Neutrophil (primary cell): ENCODE data around the gene PRKG1.
"Not testable (repeated sequence)": the region's sequence is repeated elsewhere in the genome, so short reads cannot be mapped to it uniquely, and the experiment has no call there.

ENCODE experiments used
- H3K27ac ChIP-seq: fragments of 200-600 bp; sonication (generic); 2 replicates; pipeline ENCODE4 v1.5.1; 2016; ENCODE audit warnings: mild to moderate bottlenecking, moderate library complexity
- H3K27me3 ChIP-seq: fragments of 200-600 bp; sonication (generic); 2 replicates; pipeline ENCODE4 v1.6.0; 2016; ENCODE audit warnings: mild to moderate bottlenecking
- H3K36me3 ChIP-seq: fragments of 200-600 bp; sonication (generic); 2 replicates; pipeline ENCODE4 v1.5.1; 2017
- H3K4me1 ChIP-seq, 2 experiments: fragments of 200-600 bp in 1 of 2; sonication (generic) in 1 of 2; 1 replicate in 1 of 2; 2 replicates in 1 of 2; pipeline versions ENCODE4 v1.5.1 to v1.6.1; 2013 to 2016; ENCODE audit warnings: low read depth in 1 of 2, low read length in 1 of 2, mild to moderate bottlenecking in 1 of 2, moderate library complexity in 1 of 2; ENCODE audit not compliant: control insufficient read depth in 1 of 2, insufficient read depth in 1 of 2
- H3K4me3 ChIP-seq, 2 experiments: fragments of 200-600 bp in 1 of 2; sonication (generic) in 1 of 2; 1 replicate in 1 of 2; 2 replicates in 1 of 2; pipeline ENCODE4 v1.5.1; 2013 to 2016; ENCODE audit warnings: low read depth in 1 of 2, low read length in 1 of 2, mild to moderate bottlenecking in 1 of 2, moderate library complexity in 1 of 2
- H3K9me3 ChIP-seq: fragments of 200-600 bp; sonication (generic); 2 replicates; pipeline ENCODE4 v1.5.1; 2016
- CTCF ChIP-seq: fragments of 200-600 bp; sonication (generic); IDR thresholded peaks from 2 replicates; pipeline ENCODE4 v1.5.1; 2016; ENCODE audit warnings: antibody characterized with exemption

Gene PRKG1

GRCh38 chr10:51433949-51434475 is 359.7 kb downstream of the PRKG1 start:
- Histone ChIP-seq H3K27me3 (no peaks in the 10 kb centered on the region), H3K4me3 (no peak overlapping the region), H3K27ac (no peak overlapping the region)

GRCh38 chr10:51436805-51437204 is 362.5 kb downstream of the PRKG1 start:
- Histone ChIP-seq H3K27ac (no peak overlapping the region), H3K4me3 (no peak overlapping the region)
- TF ChIP-seq CTCF: no peak

More at GRCh38 chr10:51433949-51434475, 359.7 kb downstream of the PRKG1 start:
- Histone ChIP-seq H3K9me3 (no peaks in the 10 kb centered on the region), H3K4me1 (no peaks in the 10 kb centered on the region), H3K36me3 (no peaks in the 10 kb centered on the region)
- no peak for TF ChIP-seq CTCF

GRCh38 chr10:51439645-51440044 is 365.4 kb downstream of the PRKG1 start:
- Histone ChIP-seq H3K4me3 (no peak overlapping the region), H3K27ac (no peak overlapping the region), H3K36me3 (no peaks in the 10 kb centered on the region), H3K9me3 (no peaks in the 10 kb centered on the region), H3K27me3 (no peaks in the 10 kb centered on the region), H3K4me1 (no peaks in the 10 kb centered on the region)
- no peak for TF ChIP-seq CTCF

More at GRCh38 chr10:51436805-51437204, 362.5 kb downstream of the PRKG1 start:
- Histone ChIP-seq H3K9me3 (no peaks in the 10 kb centered on the region), H3K27me3 (no peaks in the 10 kb centered on the region), H3K36me3 (no peaks in the 10 kb centered on the region), H3K4me1 (no peaks in the 10 kb centered on the region)

- Histone ChIP-seq H3K4me3 (no peak overlapping the region), H3K9me3 (no peaks in the 10 kb centered on the region), H3K4me1 (no peaks in the 10 kb centered on the region), H3K27me3 (no peaks in the 10 kb centered on the region), H3K36me3 (no peaks in the 10 kb centered on the region), H3K27ac (no peak overlapping the region)
- TF ChIP-seq CTCF: no peak
Observed at GRCh38 chr10:51445588-51445987, 371.3 kb downstream of the PRKG1 start.

- Histone ChIP-seq H3K4me1 (no peaks in the 10 kb centered on the region), H3K27ac (no peak overlapping the region), H3K36me3 (no peaks in the 10 kb centered on the region), H3K9me3 (no peaks in the 10 kb centered on the region), H3K4me3 (no peak overlapping the region), H3K27me3 (no peaks in the 10 kb centered on the region)
- TF ChIP-seq CTCF: no peak
Observed at GRCh38 chr10:51447119-51447518, 372.8 kb downstream of the PRKG1 start.

- H3K27ac ChIP-seq, H3K4me3 ChIP-seq, H3K36me3 ChIP-seq, H3K9me3 ChIP-seq, H3K27me3 ChIP-seq, H3K4me1 ChIP-seq: not testable (repeated sequence)
Observed at GRCh38 chr10:51455762-51456161, 381.5 kb downstream of the PRKG1 start.
